GM23248 (cell line): ENCODE measurements around the gene KLF7.

ENCODE experiments used
- EZH2 ChIP-seq: fragments of 200-600 bp; sonication (generic); IDR thresholded peaks from 2 replicates; pipeline ENCODE4 v1.6.1; 2018; ENCODE audit warnings: antibody characterized with exemption, mild to moderate bottlenecking; ENCODE audit not compliant: insufficient read depth, poor library complexity, severe bottlenecking
- EZH2phosphoT487 ChIP-seq: fragments of 200-600 bp; sonication (generic); IDR thresholded peaks from 2 replicates; pipeline ENCODE4 v1.6.1; 2018; ENCODE audit warnings: antibody characterized with exemption, moderate library complexity, mild to moderate bottlenecking, low read depth; ENCODE audit not compliant: insufficient read depth

- no peak for TF ChIP-seq EZH2
- TF ChIP-seq EZH2phosphoT487 = no peak
Observed at GRCh38 chr2:207139552-207139951, 26.2 kb downstream of the KLF7 start.
